ENCODE data around the gene MSANTD3. TPM values are rescaled to one million over a fixed set of nuclear protein-coding genes. Genes with fewer than 3 reads are reported as not detected.

MSANTD3 gene
- total and polyA plus RNA-seq, 2 experiments from 2014 or later, result 19.7 to 34.5 TPM

DNA sequence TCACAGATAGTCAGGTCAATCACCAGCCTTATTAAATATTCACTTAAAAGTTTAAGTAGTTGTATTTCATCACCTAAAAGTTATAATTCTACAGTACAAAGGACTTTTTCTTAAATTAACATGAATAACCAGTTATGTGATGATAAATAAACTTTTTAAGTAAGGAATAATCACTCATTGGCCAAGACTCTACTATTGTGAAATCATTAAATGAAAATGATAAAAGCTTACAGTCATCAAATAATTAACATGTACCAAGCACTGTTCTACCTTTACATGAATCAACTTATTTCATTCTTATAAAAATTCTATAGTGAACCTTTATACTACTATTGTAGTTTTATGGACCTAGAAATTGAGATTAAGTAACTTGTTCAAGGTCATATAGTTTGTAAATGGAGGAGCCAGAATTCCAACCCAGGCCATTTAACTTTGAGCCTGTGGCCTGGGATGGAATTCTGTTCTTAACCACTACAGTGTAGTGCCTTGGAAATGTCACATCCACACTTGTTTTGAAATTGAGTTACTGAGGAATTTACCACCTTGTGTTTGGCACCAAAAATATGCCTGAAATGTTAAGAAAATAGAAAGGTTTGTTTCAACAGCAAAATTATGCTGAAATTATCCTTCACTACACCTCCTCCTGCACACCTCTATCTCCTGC is 32.8 kb upstream of the MSANTD3 start:
- no peaks in the 10 kb centered on the region for H4K20me1 ChIP-seq (replicated peaks; ENCODE audit: insufficient read depth)
- no peak overlapping the region for H3K4me3 ChIP-seq
- no peak for ATAC-seq
- Mint-ChIP-seq H3K36me3 (ENCODE audit: low read depth) (peaks cover 34% of the 10 kb centered on the region), H3K4me1 (peaks cover 12% of the 10 kb centered on the region), H3K27me3 (ENCODE audit: insufficient read depth, low read depth, poor library complexity) (peaks cover 2% of the 10 kb centered on the region), H3K4me3 (no peak overlapping the region), H3K9me3 (peaks cover 28% of the 10 kb centered on the region), H3K27ac (no peak overlapping the region)
- H3K27ac ChIP-seq (ENCODE audit: low read depth), result no peak overlapping the region
- H3K4me1 ChIP-seq (ENCODE audit: insufficient read depth), result peaks cover 13% of the 10 kb centered on the region; the same call in 1 of the 2 replicates
- no peak overlapping the region for H3K4me2 ChIP-seq
- H3K27me3 ChIP-seq (ENCODE audit: insufficient read depth), result no peaks in the 10 kb centered on the region
- H3K79me2 ChIP-seq (replicated peaks; ENCODE audit: insufficient read depth), result no peaks in the 10 kb centered on the region
- no peaks in the 10 kb centered on the region for H3K36me3 ChIP-seq (ENCODE audit: insufficient read depth)
- H3F3A ChIP-seq (replicated peaks; ENCODE audit: low read depth), result 0 out of 2 replicates have a peak, but pooled peaks cover 3% of the 10 kb centered on the region
- no peaks in the 10 kb centered on the region for H3K9me2 ChIP-seq (ENCODE audit: insufficient read depth)
- H2AFZ ChIP-seq, result no peak overlapping the region
- no peak for DNase-seq (ENCODE audit: low spot score)
- TF ChIP-seq, protein P1, sequence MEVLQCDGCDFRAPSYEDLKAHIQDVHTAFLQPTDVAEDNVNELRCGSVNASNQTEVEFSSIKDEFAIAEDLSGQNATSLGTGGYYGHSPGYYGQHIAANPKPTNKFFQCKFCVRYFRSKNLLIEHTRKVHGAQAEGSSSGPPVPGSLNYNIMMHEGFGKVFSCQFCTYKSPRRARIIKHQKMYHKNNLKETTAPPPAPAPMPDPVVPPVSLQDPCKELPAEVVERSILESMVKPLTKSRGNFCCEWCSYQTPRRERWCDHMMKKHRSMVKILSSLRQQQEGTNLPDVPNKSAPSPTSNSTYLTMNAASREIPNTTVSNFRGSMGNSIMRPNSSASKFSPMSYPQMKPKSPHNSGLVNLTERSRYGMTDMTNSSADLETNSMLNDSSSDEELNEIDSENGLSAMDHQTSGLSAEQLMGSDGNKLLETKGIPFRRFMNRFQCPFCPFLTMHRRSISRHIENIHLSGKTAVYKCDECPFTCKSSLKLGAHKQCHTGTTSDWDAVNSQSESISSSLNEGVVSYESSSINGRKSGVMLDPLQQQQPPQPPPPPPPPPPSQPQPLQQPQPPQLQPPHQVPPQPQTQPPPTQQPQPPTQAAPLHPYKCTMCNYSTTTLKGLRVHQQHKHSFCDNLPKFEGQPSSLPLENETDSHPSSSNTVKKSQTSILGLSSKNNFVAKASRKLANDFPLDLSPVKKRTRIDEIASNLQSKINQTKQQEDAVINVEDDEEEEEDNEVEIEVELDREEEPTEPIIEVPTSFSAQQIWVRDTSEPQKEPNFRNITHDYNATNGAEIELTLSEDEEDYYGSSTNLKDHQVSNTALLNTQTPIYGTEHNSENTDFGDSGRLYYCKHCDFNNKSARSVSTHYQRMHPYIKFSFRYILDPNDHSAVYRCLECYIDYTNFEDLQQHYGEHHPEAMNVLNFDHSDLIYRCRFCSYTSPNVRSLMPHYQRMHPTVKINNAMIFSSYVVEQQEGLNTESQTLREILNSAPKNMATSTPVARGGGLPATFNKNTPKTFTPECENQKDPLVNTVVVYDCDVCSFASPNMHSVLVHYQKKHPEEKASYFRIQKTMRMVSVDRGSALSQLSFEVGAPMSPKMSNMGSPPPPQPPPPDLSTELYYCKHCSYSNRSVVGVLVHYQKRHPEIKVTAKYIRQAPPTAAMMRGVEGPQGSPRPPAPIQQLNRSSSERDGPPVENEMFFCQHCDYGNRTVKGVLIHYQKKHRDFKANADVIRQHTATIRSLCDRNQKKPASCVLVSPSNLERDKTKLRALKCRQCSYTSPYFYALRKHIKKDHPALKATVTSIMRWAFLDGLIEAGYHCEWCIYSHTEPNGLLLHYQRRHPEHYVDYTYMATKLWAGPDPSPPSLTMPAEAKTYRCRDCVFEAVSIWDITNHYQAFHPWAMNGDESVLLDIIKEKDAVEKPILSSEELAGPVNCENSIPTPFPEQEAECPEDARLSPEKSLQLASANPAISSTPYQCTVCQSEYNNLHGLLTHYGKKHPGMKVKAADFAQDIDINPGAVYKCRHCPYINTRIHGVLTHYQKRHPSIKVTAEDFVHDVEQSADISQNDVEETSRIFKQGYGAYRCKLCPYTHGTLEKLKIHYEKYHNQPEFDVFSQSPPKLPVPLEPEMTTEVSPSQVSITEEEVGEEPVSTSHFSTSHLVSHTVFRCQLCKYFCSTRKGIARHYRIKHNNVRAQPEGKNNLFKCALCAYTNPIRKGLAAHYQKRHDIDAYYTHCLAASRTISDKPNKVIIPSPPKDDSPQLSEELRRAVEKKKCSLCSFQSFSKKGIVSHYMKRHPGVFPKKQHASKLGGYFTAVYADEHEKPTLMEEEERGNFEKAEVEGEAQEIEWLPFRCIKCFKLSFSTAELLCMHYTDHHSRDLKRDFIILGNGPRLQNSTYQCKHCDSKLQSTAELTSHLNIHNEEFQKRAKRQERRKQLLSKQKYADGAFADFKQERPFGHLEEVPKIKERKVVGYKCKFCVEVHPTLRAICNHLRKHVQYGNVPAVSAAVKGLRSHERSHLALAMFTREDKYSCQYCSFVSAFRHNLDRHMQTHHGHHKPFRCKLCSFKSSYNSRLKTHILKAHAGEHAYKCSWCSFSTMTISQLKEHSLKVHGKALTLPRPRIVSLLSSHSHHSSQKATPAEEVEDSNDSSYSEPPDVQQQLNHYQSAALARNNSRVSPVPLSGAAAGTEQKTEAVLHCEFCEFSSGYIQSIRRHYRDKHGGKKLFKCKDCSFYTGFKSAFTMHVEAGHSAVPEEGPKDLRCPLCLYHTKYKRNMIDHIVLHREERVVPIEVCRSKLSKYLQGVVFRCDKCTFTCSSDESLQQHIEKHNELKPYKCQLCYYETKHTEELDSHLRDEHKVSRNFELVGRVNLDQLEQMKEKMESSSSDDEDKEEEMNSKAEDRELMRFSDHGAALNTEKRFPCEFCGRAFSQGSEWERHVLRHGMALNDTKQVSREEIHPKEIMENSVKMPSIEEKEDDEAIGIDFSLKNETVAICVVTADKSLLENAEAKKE (CRISPR knock-in tag; IDR thresholded peaks at IDR 0.05), result no peak
- TF ChIP-seq STAT1 (IDR thresholded peaks at IDR 0.05; ENCODE audit: unreplicated experiment) (no peak), NANOG (IDR thresholded peaks at IDR 0.05; ENCODE audit: borderline replicate concordance) (no peak), ZNF114 (CRISPR knock-in tag; IDR thresholded peaks at IDR 0.05) (no peak), CREB1 (CRISPR knock-in tag; IDR thresholded peaks at IDR 0.05; ENCODE audit: low read depth) (no peak), POLR2AphosphoS5 (IDR thresholded peaks at IDR 0.05; ENCODE audit: low read depth) (no peak)

DNA sequence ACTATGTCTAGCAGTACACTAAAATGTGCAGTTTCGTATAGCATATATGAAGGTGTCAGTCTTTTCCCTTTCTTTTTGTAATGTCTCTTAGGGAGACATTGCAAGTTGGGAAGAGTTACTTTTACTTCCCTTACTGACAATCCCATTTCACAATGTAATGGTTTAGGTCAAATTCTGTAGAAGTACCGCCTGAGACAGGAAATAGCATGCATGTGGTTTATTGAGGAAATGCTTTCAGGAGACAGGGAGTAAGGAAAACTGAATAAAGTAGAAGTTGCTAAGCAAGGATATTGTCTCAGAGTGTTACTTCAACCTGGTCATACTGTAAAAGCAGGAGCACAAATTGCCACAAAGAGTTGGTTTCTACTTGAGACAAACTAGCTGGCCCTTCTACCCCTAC is 32.1 kb upstream of the MSANTD3 start:
- no peaks in the 10 kb centered on the region for H3K27me3 ChIP-seq (ENCODE audit: insufficient read depth)
- H3K27ac ChIP-seq (ENCODE audit: low read depth), result no peak overlapping the region
- ATAC-seq, result no peak
- Mint-ChIP-seq H3K27me3 (ENCODE audit: insufficient read depth, low read depth, poor library complexity) (peaks cover 2% of the 10 kb centered on the region), H3K27ac (no peak overlapping the region), H3K4me1 (peaks cover 10% of the 10 kb centered on the region; the same call in 2 of the 3 replicates), H3K4me3 (no peak overlapping the region), H3K9me3 (peaks cover 28% of the 10 kb centered on the region), H3K36me3 (ENCODE audit: low read depth) (peaks cover 34% of the 10 kb centered on the region)
- 0 out of 2 replicates have a peak, but pooled peaks cover 3% of the 10 kb centered on the region for H3F3A ChIP-seq (replicated peaks; ENCODE audit: low read depth)
- H3K79me2 ChIP-seq (replicated peaks; ENCODE audit: insufficient read depth), result no peaks in the 10 kb centered on the region
- no peaks in the 10 kb centered on the region for H3K9me2 ChIP-seq (ENCODE audit: insufficient read depth)
- no peak for DNase-seq (ENCODE audit: low spot score)
- no peak overlapping the region for H2AFZ ChIP-seq
- H3K4me3 ChIP-seq, result no peak overlapping the region
- H4K20me1 ChIP-seq (replicated peaks; ENCODE audit: insufficient read depth), result no peaks in the 10 kb centered on the region
- H3K36me3 ChIP-seq (ENCODE audit: insufficient read depth), result no peaks in the 10 kb centered on the region
- no peak overlapping the region for H3K4me2 ChIP-seq
- peaks cover 11% of the 10 kb centered on the region; the same call in 1 of the 2 replicates for H3K4me1 ChIP-seq (ENCODE audit: insufficient read depth)
- TF ChIP-seq POLR2AphosphoS5 (IDR thresholded peaks at IDR 0.05; ENCODE audit: low read depth), result no peak
- no peak for TF ChIP-seq NANOG (IDR thresholded peaks at IDR 0.05; ENCODE audit: borderline replicate concordance)
- no peak for TF ChIP-seq JUNB (IDR thresholded peaks at IDR 0.05; ENCODE audit: unreplicated experiment)
- TF ChIP-seq EZH2 (IDR thresholded peaks at IDR 0.05; ENCODE audit: low read depth, unreplicated experiment), result no peak
- no peak for TF ChIP-seq ZNF114 (CRISPR knock-in tag; IDR thresholded peaks at IDR 0.05)
- TF ChIP-seq, protein P2, sequence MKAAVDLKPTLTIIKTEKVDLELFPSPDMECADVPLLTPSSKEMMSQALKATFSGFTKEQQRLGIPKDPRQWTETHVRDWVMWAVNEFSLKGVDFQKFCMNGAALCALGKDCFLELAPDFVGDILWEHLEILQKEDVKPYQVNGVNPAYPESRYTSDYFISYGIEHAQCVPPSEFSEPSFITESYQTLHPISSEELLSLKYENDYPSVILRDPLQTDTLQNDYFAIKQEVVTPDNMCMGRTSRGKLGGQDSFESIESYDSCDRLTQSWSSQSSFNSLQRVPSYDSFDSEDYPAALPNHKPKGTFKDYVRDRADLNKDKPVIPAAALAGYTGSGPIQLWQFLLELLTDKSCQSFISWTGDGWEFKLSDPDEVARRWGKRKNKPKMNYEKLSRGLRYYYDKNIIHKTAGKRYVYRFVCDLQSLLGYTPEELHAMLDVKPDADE (IDR thresholded peaks at IDR 0.05), result no peak
- TF ChIP-seq, protein P3, sequence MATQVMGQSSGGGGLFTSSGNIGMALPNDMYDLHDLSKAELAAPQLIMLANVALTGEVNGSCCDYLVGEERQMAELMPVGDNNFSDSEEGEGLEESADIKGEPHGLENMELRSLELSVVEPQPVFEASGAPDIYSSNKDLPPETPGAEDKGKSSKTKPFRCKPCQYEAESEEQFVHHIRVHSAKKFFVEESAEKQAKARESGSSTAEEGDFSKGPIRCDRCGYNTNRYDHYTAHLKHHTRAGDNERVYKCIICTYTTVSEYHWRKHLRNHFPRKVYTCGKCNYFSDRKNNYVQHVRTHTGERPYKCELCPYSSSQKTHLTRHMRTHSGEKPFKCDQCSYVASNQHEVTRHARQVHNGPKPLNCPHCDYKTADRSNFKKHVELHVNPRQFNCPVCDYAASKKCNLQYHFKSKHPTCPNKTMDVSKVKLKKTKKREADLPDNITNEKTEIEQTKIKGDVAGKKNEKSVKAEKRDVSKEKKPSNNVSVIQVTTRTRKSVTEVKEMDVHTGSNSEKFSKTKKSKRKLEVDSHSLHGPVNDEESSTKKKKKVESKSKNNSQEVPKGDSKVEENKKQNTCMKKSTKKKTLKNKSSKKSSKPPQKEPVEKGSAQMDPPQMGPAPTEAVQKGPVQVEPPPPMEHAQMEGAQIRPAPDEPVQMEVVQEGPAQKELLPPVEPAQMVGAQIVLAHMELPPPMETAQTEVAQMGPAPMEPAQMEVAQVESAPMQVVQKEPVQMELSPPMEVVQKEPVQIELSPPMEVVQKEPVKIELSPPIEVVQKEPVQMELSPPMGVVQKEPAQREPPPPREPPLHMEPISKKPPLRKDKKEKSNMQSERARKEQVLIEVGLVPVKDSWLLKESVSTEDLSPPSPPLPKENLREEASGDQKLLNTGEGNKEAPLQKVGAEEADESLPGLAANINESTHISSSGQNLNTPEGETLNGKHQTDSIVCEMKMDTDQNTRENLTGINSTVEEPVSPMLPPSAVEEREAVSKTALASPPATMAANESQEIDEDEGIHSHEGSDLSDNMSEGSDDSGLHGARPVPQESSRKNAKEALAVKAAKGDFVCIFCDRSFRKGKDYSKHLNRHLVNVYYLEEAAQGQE (IDR thresholded peaks at IDR 0.05; ENCODE audit: unreplicated experiment), result no peak

All from GM23338 (cell line).